ENCODE measurements around the gene ANKRD2.
"Not testable (repeated sequence)": the region's sequence is repeated elsewhere in the genome, so short reads cannot be mapped to it uniquely, and the experiment has no call there.

The ANKRD2 gene

DNA sequence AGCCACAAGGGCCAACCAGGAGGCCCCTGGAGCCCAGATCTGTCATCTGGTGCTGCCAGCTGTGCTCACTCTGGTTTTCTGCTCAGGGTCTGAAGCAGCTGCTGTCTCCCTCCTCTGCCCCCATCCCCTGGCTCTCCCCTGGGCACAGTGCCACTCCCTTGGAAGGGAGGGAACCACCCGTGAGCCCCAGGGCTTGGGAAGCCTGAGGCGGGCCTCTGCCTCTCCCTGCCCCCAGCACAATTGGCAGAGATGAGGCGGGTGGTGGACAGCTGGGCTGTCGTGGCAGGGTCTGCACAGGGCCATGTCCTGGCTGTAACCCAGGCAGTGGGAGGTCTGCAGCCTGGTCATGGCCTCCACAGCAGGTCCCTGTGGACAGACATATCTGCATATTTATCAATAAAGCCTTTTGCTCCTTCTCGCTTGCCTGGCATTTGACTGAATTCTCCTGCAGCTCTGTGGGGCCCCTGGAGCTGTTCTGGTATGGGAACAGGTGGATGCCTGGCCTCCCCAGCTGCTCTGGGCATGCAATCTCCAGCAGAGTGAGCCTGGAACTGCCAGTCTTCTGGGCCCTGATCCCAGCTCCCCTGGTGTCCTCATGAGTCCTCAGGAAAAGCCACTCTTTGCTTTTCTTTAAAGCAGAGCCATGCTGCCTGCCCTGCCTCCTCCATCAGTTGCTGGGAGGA lies 1.6 kb upstream of the ANKRD2 start:
- H3K27ac ChIP-seq (ENCODE audit: low read depth, low read length), result no peak overlapping the region
- no peak overlapping the region for H3K4me3 ChIP-seq (ENCODE audit: low read depth in 1 of 5, low read length in 5 of 5)
- peaks cover 3 to 40% (median 32%) of the 10 kb centered on the region in 5 donors for H3K36me3 ChIP-seq (ENCODE audit: control insufficient read depth in 5 of 5, insufficient read depth in 5 of 5, low read length in 5 of 5)
- peaks cover 4 to 17% (median 11%) of the 10 kb centered on the region in 5 donors for H3K4me1 ChIP-seq (ENCODE audit: control insufficient read depth in 5 of 5, insufficient read depth in 5 of 5, low read length in 5 of 5)
- no peaks in the 10 kb centered on the region for H3K27me3 ChIP-seq (ENCODE audit: control insufficient read depth in 5 of 5, insufficient read depth in 4 of 5, low read length in 5 of 5)
- H3K9ac ChIP-seq (ENCODE audit: low read length in 5 of 5), result no peak overlapping the region
- H3K9me3 ChIP-seq (ENCODE audit: control insufficient read depth in 5 of 5, low read length in 5 of 5), result no peaks in the 10 kb centered on the region

DNA sequence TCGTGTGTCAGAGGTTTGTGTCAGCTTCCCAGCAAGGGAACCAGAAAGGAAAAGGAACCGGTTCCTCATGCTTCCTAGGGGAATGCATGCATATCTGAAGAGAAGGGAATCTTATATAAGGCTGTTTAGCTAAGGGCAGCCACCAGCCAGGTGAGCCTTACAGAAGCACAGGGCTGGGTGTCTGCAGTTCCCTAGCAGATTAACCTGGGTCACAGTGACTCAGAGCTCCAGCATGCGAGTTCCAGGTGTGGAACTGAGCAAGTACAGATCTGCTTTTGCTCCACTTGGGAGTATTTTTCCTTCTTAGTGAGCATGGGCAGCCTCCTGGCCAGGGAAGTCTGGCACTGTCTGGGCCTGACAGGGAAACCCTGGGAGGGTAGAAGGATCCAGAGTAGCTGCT lies 957 bp upstream of the ANKRD2 start:
- no peak overlapping the region for H3K9ac ChIP-seq (ENCODE audit: low read length in 5 of 5)
- no peak overlapping the region for H3K27ac ChIP-seq (ENCODE audit: low read depth, low read length)
- H3K27me3 ChIP-seq (ENCODE audit: control insufficient read depth in 5 of 5, insufficient read depth in 4 of 5, low read length in 5 of 5), result no peaks in the 10 kb centered on the region
- H3K36me3 ChIP-seq (ENCODE audit: control insufficient read depth in 5 of 5, insufficient read depth in 5 of 5, low read length in 5 of 5), result peaks cover 3 to 40% (median 32%) of the 10 kb centered on the region in 5 donors
- peaks cover 4 to 12% (median 11%) of the 10 kb centered on the region in 5 donors for H3K4me1 ChIP-seq (ENCODE audit: control insufficient read depth in 5 of 5, insufficient read depth in 5 of 5, low read length in 5 of 5)
- no peak overlapping the region for H3K4me3 ChIP-seq (ENCODE audit: low read depth in 1 of 5, low read length in 5 of 5)
- no peaks in the 10 kb centered on the region for H3K9me3 ChIP-seq (ENCODE audit: control insufficient read depth in 5 of 5, low read length in 5 of 5)

- Histone ChIP-seq H3K36me3 (ENCODE audit: control insufficient read depth in 5 of 5, insufficient read depth in 5 of 5, low read length in 5 of 5) (peaks cover 3 to 37% (median 29%) of the 10 kb centered on the region in 5 donors), H3K9me3 (ENCODE audit: control insufficient read depth in 5 of 5, low read length in 5 of 5) (no peaks in the 10 kb centered on the region), H3K27ac (ENCODE audit: low read depth, low read length) (no peak overlapping the region), H3K27me3 (ENCODE audit: control insufficient read depth in 5 of 5, insufficient read depth in 4 of 5, low read length in 5 of 5) (no peaks in the 10 kb centered on the region), H3K4me3 (ENCODE audit: low read depth in 1 of 5, low read length in 5 of 5) (no peak overlapping the region), H3K9ac (ENCODE audit: low read length in 5 of 5) (no peak overlapping the region), H3K4me1 (ENCODE audit: control insufficient read depth in 5 of 5, insufficient read depth in 5 of 5, low read length in 5 of 5) (peaks cover 4 to 11% (median 11%) of the 10 kb centered on the region in 5 donors)
Observed at GRCh38 chr10:97573021-97573420, 442 bp downstream of the ANKRD2 start.

DNA sequence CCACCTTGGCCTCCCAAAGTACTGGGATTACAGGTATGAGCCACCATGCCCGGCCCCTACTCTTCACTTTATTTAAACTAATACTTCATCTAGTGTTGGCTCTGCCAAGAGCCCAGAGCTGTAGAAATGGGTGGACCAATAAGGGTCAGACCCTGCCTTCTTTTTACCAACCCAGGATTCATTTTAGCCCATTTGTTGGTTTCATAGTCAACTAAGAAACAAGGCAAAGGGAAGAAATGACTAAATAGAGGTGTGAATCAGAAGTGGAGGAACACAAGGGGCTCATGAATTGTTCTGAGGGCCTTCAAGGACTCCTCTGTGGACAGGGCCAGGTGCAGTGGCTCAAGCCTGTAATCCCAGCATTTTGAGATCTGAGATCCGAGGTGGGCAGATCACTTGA lies 1.1 kb downstream of the ANKRD2 start:
- H3K27ac ChIP-seq (ENCODE audit: low read depth, low read length), result no peak overlapping the region
- H3K9me3 ChIP-seq (ENCODE audit: control insufficient read depth in 5 of 5, low read length in 5 of 5), result no peaks in the 10 kb centered on the region
- H3K4me1 ChIP-seq (ENCODE audit: control insufficient read depth in 5 of 5, insufficient read depth in 5 of 5, low read length in 5 of 5), result peaks cover 4 to 11% (median 11%) of the 10 kb centered on the region in 5 donors
- H3K9ac ChIP-seq (ENCODE audit: low read length in 5 of 5), result no peak overlapping the region
- no peak overlapping the region for H3K4me3 ChIP-seq (ENCODE audit: low read depth in 1 of 5, low read length in 5 of 5)
- no peaks in the 10 kb centered on the region for H3K27me3 ChIP-seq (ENCODE audit: control insufficient read depth in 5 of 5, insufficient read depth in 4 of 5, low read length in 5 of 5)
- H3K36me3 ChIP-seq (ENCODE audit: control insufficient read depth in 5 of 5, insufficient read depth in 5 of 5, low read length in 5 of 5), result peaks cover 3 to 32% (median 24%) of the 10 kb centered on the region in 5 donors

GRCh38 chr10:97574374-97575126 lies 2.0 kb downstream of the ANKRD2 start:
- peaks cover 0 to 24% (median 18%) of the 10 kb centered on the region in 5 donors for H3K36me3 ChIP-seq (ENCODE audit: control insufficient read depth in 5 of 5, insufficient read depth in 5 of 5, low read length in 5 of 5)
- H3K27me3 ChIP-seq (ENCODE audit: control insufficient read depth in 5 of 5, insufficient read depth in 4 of 5, low read length in 5 of 5), result peaks cover 0 to 3% (median 0%) of the 10 kb centered on the region in 5 donors
- no peak overlapping the region for H3K27ac ChIP-seq (ENCODE audit: low read depth, low read length)
- H3K9ac ChIP-seq (ENCODE audit: low read length in 5 of 5), result no peak overlapping the region
- H3K4me1 ChIP-seq (ENCODE audit: control insufficient read depth in 5 of 5, insufficient read depth in 5 of 5, low read length in 5 of 5), result peaks cover 4 to 11% (median 11%) of the 10 kb centered on the region in 5 donors
- no peak overlapping the region for H3K4me3 ChIP-seq (ENCODE audit: low read depth in 1 of 5, low read length in 5 of 5)
- no peaks in the 10 kb centered on the region for H3K9me3 ChIP-seq (ENCODE audit: control insufficient read depth in 5 of 5, low read length in 5 of 5)

GRCh38 chr10:97575127-97575668 lies 2.6 kb downstream of the ANKRD2 start:
- Histone ChIP-seq H3K9ac (ENCODE audit: low read length in 5 of 5) (no peak overlapping the region), H3K4me3 (ENCODE audit: low read depth in 1 of 5, low read length in 5 of 5) (no peak overlapping the region), H3K27ac (ENCODE audit: low read depth, low read length) (no peak overlapping the region)

GRCh38 chr10:97576487-97576886 lies 3.9 kb downstream of the ANKRD2 start:
- H3K4me3 ChIP-seq (ENCODE audit: low read depth in 1 of 5, low read length in 5 of 5); H3K9ac ChIP-seq (ENCODE audit: low read length in 5 of 5); H3K27ac ChIP-seq (ENCODE audit: low read depth, low read length); H3K9me3 ChIP-seq (ENCODE audit: control insufficient read depth in 5 of 5, low read length in 5 of 5); H3K27me3 ChIP-seq (ENCODE audit: control insufficient read depth in 5 of 5, insufficient read depth in 4 of 5, low read length in 5 of 5); H3K36me3 ChIP-seq (ENCODE audit: control insufficient read depth in 5 of 5, insufficient read depth in 5 of 5, low read length in 5 of 5): not testable (repeated sequence)
- peaks cover 4 to 18% (median 15%) of the 10 kb centered on the region in 5 donors for H3K4me1 ChIP-seq (ENCODE audit: control insufficient read depth in 5 of 5, insufficient read depth in 5 of 5, low read length in 5 of 5)

More at GRCh38 chr10:97575127-97575668, 2.6 kb downstream of the ANKRD2 start:
- Histone ChIP-seq H3K36me3 (ENCODE audit: control insufficient read depth in 5 of 5, insufficient read depth in 5 of 5, low read length in 5 of 5) (peaks cover 0 to 17% (median 12%) of the 10 kb centered on the region in 5 donors), H3K4me1 (ENCODE audit: control insufficient read depth in 5 of 5, insufficient read depth in 5 of 5, low read length in 5 of 5) (peaks cover 4 to 11% (median 11%) of the 10 kb centered on the region in 5 donors), H3K27me3 (ENCODE audit: control insufficient read depth in 5 of 5, insufficient read depth in 4 of 5, low read length in 5 of 5) (peaks cover 0 to 3% (median 0%) of the 10 kb centered on the region in 5 donors), H3K9me3 (ENCODE audit: control insufficient read depth in 5 of 5, low read length in 5 of 5) (no peaks in the 10 kb centered on the region)

DNA sequence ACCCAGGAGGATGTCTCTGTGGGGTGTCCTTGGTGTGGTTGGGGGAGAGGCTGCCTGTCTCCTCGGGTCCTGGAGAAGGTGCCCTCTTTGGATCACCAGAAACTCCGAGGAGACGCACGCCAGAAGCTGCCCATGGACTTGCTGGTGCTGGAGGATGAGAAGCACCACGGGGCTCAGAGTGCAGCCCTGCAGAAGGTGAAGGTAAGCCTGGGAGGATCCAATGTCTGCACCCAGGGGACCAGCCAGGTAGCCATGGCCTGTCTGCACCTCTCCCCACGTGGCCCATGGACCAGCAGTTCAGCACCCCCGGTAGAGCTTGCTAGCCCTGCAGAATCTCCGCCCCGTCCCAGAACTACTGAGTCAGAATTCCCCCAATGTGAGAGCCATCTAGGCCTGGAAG lies 5.1 kb downstream of the ANKRD2 start:
- no peaks in the 10 kb centered on the region for H3K9me3 ChIP-seq (ENCODE audit: control insufficient read depth in 5 of 5, low read length in 5 of 5)
- H3K27me3 ChIP-seq (ENCODE audit: control insufficient read depth in 5 of 5, insufficient read depth in 4 of 5, low read length in 5 of 5), result peaks cover 0 to 3% (median 0%) of the 10 kb centered on the region in 5 donors
- H3K9ac ChIP-seq (ENCODE audit: low read length in 5 of 5), result no peak overlapping the region

DNA sequence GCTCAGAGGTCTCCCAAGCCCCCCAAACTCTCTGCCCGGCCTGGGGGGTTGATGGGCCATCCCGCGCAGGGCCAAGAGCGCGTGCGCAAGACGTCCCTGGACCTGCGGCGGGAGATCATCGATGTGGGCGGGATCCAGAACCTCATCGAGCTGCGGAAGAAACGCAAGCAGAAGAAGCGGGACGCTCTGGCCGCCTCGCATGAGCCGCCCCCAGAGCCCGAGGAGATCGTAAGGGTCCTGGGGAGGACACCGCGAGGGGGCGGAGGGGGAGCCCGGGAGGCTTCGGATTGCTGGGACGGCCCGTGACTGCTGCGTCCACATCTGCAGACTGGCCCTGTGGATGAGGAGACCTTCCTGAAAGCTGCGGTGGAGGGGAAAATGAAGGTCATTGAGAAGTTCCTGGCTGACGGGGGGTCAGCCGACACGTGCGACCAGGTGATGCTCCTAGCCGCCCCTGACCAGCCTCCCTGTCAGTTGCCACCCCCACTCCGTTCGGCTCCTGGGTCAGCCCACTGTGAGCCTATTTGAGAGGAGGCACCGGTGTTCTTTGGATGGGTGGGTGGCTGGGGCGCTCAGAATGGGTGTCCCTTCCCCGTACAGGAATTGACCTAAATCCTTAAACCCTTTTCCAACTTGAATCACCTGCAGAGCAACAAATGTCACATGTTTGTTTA lies 5.7 kb downstream of the ANKRD2 start:
- H3K4me3 ChIP-seq (ENCODE audit: low read depth in 1 of 5, low read length in 5 of 5), result peak overlapping the region in 1 of 5 donors; percentile 19

More for the DNA sequence above, 5.1 kb downstream of the ANKRD2 start:
- no peak overlapping the region for H3K27ac ChIP-seq (ENCODE audit: low read depth, low read length)
- no peak overlapping the region for H3K4me3 ChIP-seq (ENCODE audit: low read depth in 1 of 5, low read length in 5 of 5)
- H3K4me1 ChIP-seq (ENCODE audit: control insufficient read depth in 5 of 5, insufficient read depth in 5 of 5, low read length in 5 of 5), result peaks cover 0 to 10% (median 7%) of the 10 kb centered on the region in 5 donors
- no peaks in the 10 kb centered on the region for H3K36me3 ChIP-seq (ENCODE audit: control insufficient read depth in 5 of 5, insufficient read depth in 5 of 5, low read length in 5 of 5)

More for the DNA sequence above, 5.7 kb downstream of the ANKRD2 start:
- H3K4me1 ChIP-seq (ENCODE audit: control insufficient read depth in 5 of 5, insufficient read depth in 5 of 5, low read length in 5 of 5), result peaks cover 0 to 7% (median 3%) of the 10 kb centered on the region in 5 donors
- H3K9me3 ChIP-seq (ENCODE audit: control insufficient read depth in 5 of 5, low read length in 5 of 5), result no peaks in the 10 kb centered on the region
- no peak overlapping the region for H3K27ac ChIP-seq (ENCODE audit: low read depth, low read length)
- no peak overlapping the region for H3K9ac ChIP-seq (ENCODE audit: low read length in 5 of 5)
- H3K27me3 ChIP-seq (ENCODE audit: control insufficient read depth in 5 of 5, insufficient read depth in 4 of 5, low read length in 5 of 5), result peaks cover 0 to 3% (median 0%) of the 10 kb centered on the region in 5 donors
- H3K36me3 ChIP-seq (ENCODE audit: control insufficient read depth in 5 of 5, insufficient read depth in 5 of 5, low read length in 5 of 5), result no peaks in the 10 kb centered on the region
